Endothelial cell (in vitro differentiated cells): ENCODE measurements around the gene ECE2. TPM values are rescaled to one million over a fixed set of nuclear protein-coding genes. Genes with fewer than 3 reads are reported as not detected.

ENCODE experiments used
- DNase-seq: peaks from one replicate; pipeline ENCODE4 v3.0.0; 2021; ENCODE audit warnings: low spot score
- H3K27ac Mint-ChIP-seq: one replicate; pipeline ENCODE4 v1.8.0; 2021; ENCODE audit warnings: mixed read lengths, inconsistent platforms; ENCODE audit not compliant: unreplicated experiment
- H3K27me3 Mint-ChIP-seq: one replicate; pipeline ENCODE4 v1.8.0; 2021; ENCODE audit warnings: mild to moderate bottlenecking, moderate library complexity, mixed read lengths, inconsistent platforms; ENCODE audit not compliant: unreplicated experiment
- H3K36me3 Mint-ChIP-seq: one replicate; pipeline ENCODE4 v1.8.0; 2021; ENCODE audit warnings: mild to moderate bottlenecking, low read depth, mixed read lengths, inconsistent platforms; ENCODE audit not compliant: unreplicated experiment
- H3K4me1 Mint-ChIP-seq: one replicate; pipeline ENCODE4 v1.8.0; 2021; ENCODE audit warnings: mild to moderate bottlenecking, mixed read lengths, inconsistent platforms; ENCODE audit not compliant: unreplicated experiment
- H3K4me3 Mint-ChIP-seq: one replicate; pipeline ENCODE4 v1.8.0; 2021; ENCODE audit warnings: mild to moderate bottlenecking, mixed read lengths, inconsistent platforms; ENCODE audit not compliant: unreplicated experiment
- H3K9me3 Mint-ChIP-seq: one replicate; pipeline ENCODE4 v1.8.0; 2021; ENCODE audit warnings: mixed read lengths, inconsistent platforms; ENCODE audit not compliant: unreplicated experiment
- CTCF ChIP-seq: fragments of 200-600 bp; sonication (generic); IDR thresholded peaks from one replicate; pipeline ENCODE4 v1.5.0; 2021; ENCODE audit warnings: antibody characterized with exemption; ENCODE audit not compliant: unreplicated experiment
- total RNA-seq: library from RNA; stranded (reverse); fragmentation: NEBNext Ultra II Directional; extraction: Animal tissue kit (Norgen Biotek cat#: 25700); gene quantifications from one replicate; pipeline ENCODE4 v1.2.1, GENCODE V29; 2021; ENCODE audit not compliant: unreplicated experiment

The ECE2 gene
- total RNA-seq, 1 donor from 2014 or later = not detected

GRCh38 chr3:184257083-184257915 lies 18.5 kb upstream of the ECE2 start:
- H3K4me1 Mint-ChIP-seq = peaks cover 18% of the 10 kb centered on the region

GRCh38 chr3:184258926-184259325 lies 16.9 kb upstream of the ECE2 start:
- TF ChIP-seq CTCF = no peak
- H3K36me3 Mint-ChIP-seq = peaks cover 13% of the 10 kb centered on the region
- H3K27me3 Mint-ChIP-seq = peaks cover 34% of the 10 kb centered on the region
- no peaks in the 10 kb centered on the region for H3K9me3 Mint-ChIP-seq
- DNase-seq = no peak
- H3K4me3 Mint-ChIP-seq = peak overlapping the region; percentile 68
- peaks cover 22% of the 10 kb centered on the region for H3K4me1 Mint-ChIP-seq
- H3K27ac Mint-ChIP-seq = no peak overlapping the region

More at GRCh38 chr3:184257083-184257915, 18.5 kb upstream of the ECE2 start:
- no peaks in the 10 kb centered on the region for H3K9me3 Mint-ChIP-seq
- no peak for TF ChIP-seq CTCF
- peaks cover 28% of the 10 kb centered on the region for H3K27me3 Mint-ChIP-seq
- H3K4me3 Mint-ChIP-seq = no peak overlapping the region
- H3K27ac Mint-ChIP-seq = no peak overlapping the region
- H3K36me3 Mint-ChIP-seq = peaks cover 13% of the 10 kb centered on the region
- no peak for DNase-seq

- Mint-ChIP-seq H3K4me1 (peaks cover 22% of the 10 kb centered on the region), H3K27ac (no peak overlapping the region), H3K36me3 (peaks cover 13% of the 10 kb centered on the region), H3K9me3 (no peaks in the 10 kb centered on the region), H3K27me3 (peaks cover 34% of the 10 kb centered on the region), H3K4me3 (peak overlapping the region; percentile 68)
- DNase-seq = no peak
- no peak for TF ChIP-seq CTCF
These were observed 16.4 kb upstream of the ECE2 start for GRCh38 chr3:184259396-184259877.

GRCh38 chr3:184259878-184260723 lies 15.7 kb upstream of the ECE2 start:
- Mint-ChIP-seq H3K27ac (no peak overlapping the region), H3K36me3 (peaks cover 13% of the 10 kb centered on the region), H3K4me1 (peaks cover 22% of the 10 kb centered on the region), H3K4me3 (peak overlapping the region; percentile 83), H3K9me3 (no peaks in the 10 kb centered on the region), H3K27me3 (peaks cover 34% of the 10 kb centered on the region)
- no peak for TF ChIP-seq CTCF
- peak; percentile 59 for DNase-seq
